Nephron (organoid): ENCODE results near the gene TEX53.

ENCODE experiments used
- H3K27ac Mint-ChIP-seq, 3 experiments: 2 replicates each; pipeline ENCODE4 v1.8.0; 2020; ENCODE audit warnings: mixed read lengths in 3 of 3, mild to moderate bottlenecking in 2 of 3, moderate library complexity in 1 of 3
- H3K27me3 Mint-ChIP-seq: 2 replicates; pipeline ENCODE4 v1.8.0; 2021; ENCODE audit warnings: low read depth, mild to moderate bottlenecking, moderate library complexity, mixed read lengths
- H3K36me3 Mint-ChIP-seq: 2 replicates; pipeline ENCODE4 v1.8.0; 2020; ENCODE audit warnings: low read depth, mixed read lengths
- H3K4me1 Mint-ChIP-seq: 2 replicates; pipeline ENCODE4 v1.8.0; 2020; ENCODE audit warnings: mixed read lengths
- H3K4me3 Mint-ChIP-seq, 3 experiments: 2 replicates each; pipeline ENCODE4 v1.8.0; 2020; ENCODE audit warnings: mild to moderate bottlenecking in 3 of 3, mixed read lengths in 3 of 3, moderate library complexity in 2 of 3
- H3K9me3 Mint-ChIP-seq: 2 replicates; pipeline ENCODE4 v1.8.0; 2020; ENCODE audit warnings: mixed read lengths
- TF ChIP-seq, protein P1 (sequence below), 3 experiments: fragments of 200-600 bp; sonication (generic); IDR thresholded peaks; one replicate each; pipeline ENCODE4 v1.5.0; 2021; ENCODE audit warnings: antibody characterized with exemption in 3 of 3; ENCODE audit not compliant: unreplicated experiment in 3 of 3

Gene TEX53

DNA sequence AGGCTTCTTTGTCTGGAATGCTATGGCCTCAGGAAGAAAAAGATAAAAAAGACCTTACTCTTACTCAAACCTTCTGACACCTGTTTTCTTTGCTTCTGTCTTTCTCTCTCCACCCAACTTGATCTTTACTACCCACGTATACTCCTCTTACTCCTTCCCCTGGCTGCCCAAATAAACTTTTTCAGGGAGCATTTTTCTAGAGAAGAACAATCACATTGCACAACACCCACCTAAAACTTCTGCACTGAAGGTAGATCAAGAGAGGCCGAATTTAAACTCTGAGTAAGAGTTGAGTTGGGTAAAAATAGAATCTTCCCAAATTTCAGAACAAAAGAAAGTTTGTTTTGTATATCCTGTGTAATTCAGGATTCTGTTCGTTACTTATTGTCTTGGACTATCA is 20.5 kb upstream of the TEX53 start:
- H3K4me3 Mint-ChIP-seq: no peak overlapping the region
- peaks cover 2% of the 10 kb centered on the region for H3K9me3 Mint-ChIP-seq
- TF ChIP-seq, protein P1, sequence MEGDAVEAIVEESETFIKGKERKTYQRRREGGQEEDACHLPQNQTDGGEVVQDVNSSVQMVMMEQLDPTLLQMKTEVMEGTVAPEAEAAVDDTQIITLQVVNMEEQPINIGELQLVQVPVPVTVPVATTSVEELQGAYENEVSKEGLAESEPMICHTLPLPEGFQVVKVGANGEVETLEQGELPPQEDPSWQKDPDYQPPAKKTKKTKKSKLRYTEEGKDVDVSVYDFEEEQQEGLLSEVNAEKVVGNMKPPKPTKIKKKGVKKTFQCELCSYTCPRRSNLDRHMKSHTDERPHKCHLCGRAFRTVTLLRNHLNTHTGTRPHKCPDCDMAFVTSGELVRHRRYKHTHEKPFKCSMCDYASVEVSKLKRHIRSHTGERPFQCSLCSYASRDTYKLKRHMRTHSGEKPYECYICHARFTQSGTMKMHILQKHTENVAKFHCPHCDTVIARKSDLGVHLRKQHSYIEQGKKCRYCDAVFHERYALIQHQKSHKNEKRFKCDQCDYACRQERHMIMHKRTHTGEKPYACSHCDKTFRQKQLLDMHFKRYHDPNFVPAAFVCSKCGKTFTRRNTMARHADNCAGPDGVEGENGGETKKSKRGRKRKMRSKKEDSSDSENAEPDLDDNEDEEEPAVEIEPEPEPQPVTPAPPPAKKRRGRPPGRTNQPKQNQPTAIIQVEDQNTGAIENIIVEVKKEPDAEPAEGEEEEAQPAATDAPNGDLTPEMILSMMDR (IDR thresholded peaks at IDR 0.05; ENCODE audit: unreplicated experiment in 3 of 3): no peak
- no peaks in the 10 kb centered on the region for H3K36me3 Mint-ChIP-seq
- peaks cover 25% of the 10 kb centered on the region for H3K4me1 Mint-ChIP-seq
- peaks cover 10% of the 10 kb centered on the region for H3K27me3 Mint-ChIP-seq
- H3K27ac Mint-ChIP-seq: peak overlapping the region in 1 of 3 experiments; percentile 79

DNA sequence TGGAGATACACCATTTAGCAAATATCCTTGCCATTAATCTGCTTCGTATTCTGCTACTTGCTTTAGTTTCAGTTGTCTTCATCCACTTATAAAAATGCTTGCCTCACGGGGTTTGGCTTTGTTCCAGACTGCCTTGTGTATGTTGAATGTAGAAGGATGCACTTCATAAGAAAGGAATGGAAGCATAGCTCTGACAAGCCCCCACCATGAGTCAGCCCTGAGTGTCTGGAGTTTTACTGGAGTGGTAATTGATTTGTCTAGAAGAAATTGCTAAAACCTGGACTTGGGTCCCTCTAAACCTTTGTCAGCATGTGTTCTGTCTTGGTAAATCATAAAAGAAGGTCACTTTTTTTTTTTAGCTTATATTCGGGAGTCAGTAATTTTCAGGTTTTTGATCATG is 19.8 kb upstream of the TEX53 start:
- TF ChIP-seq, protein P1 (IDR thresholded peaks at IDR 0.05; ENCODE audit: unreplicated experiment in 3 of 3): no peak
- H3K36me3 Mint-ChIP-seq: no peaks in the 10 kb centered on the region
- H3K4me3 Mint-ChIP-seq: peak overlapping the region in 1 of 3 experiments; percentile 5
- peak overlapping the region; percentile 30 to 79 (median 44) for H3K27ac Mint-ChIP-seq
- peaks cover 21% of the 10 kb centered on the region for H3K4me1 Mint-ChIP-seq
- H3K27me3 Mint-ChIP-seq: peaks cover 10% of the 10 kb centered on the region
- H3K9me3 Mint-ChIP-seq: peaks cover 2% of the 10 kb centered on the region

DNA sequence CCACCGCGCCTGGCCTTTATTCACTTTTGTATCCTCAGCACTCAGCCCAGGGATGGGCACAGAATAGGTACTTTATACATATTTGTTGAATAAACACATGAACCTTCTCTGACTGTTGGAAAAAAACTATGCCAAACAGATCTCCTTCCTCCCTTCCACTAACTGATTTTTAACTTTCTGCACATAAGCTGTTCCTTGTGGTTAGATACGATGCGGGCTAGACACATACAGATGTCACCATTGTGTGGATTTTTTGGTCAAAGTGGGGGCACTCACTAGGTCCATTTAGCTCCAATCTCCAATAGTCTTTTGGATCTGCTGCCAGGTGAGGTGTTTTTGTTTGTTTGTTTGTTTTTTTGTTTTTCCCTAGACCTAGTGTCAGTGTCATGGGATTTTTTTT is 19.3 kb upstream of the TEX53 start:
- Mint-ChIP-seq H3K4me3 (no peak overlapping the region), H3K36me3 (no peaks in the 10 kb centered on the region), H3K9me3 (peaks cover 2% of the 10 kb centered on the region), H3K27ac (peak overlapping the region in 2 of 3 experiments; percentile 30 to 48), H3K4me1 (peaks cover 21% of the 10 kb centered on the region), H3K27me3 (peaks cover 10% of the 10 kb centered on the region)
- TF ChIP-seq, protein P1 (IDR thresholded peaks at IDR 0.05; ENCODE audit: unreplicated experiment in 3 of 3): no peak

DNA sequence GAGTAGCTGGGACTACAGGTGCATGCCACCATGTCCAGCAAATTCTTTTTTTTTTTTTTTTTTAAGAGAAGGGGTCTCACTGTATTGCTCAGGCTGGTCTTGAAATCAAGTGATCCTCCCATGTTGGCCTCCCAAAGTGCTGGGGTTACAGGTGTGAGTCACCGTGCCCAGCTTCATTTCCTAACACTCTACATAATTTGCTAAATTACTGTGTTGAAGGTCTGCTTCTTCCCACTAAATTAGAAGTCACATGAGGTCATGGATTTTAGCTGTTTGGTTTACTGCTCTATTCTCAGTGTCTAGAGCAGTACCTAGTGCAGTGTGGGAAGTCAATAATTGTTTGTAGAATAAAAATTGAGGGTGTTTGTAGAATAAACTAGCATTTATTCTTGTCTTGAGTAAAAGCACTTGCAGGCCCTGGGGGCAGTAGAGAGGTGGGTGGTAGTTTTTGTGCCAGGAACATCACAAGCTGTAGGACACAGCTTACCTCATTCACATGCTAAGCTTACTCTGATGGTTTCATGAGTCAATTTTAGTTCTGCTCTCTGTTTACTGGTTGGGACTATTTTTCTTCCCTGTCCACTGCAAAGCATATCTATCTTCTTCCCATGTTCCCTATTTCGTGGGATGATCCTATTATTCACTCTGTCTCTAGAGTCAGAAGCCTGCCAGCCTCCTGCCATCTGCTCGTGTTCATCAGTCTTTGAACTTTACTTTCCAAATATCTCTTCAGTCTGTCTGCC is 17.4 kb upstream of the TEX53 start:
- Mint-ChIP-seq H3K9me3 (peaks cover 2% of the 10 kb centered on the region), H3K27ac (no peak overlapping the region), H3K4me1 (peaks cover 21% of the 10 kb centered on the region), H3K4me3 (no peak overlapping the region), H3K36me3 (no peaks in the 10 kb centered on the region), H3K27me3 (peaks cover 6% of the 10 kb centered on the region)
- TF ChIP-seq, protein P1 (IDR thresholded peaks at IDR 0.05; ENCODE audit: unreplicated experiment in 3 of 3): no peak

DNA sequence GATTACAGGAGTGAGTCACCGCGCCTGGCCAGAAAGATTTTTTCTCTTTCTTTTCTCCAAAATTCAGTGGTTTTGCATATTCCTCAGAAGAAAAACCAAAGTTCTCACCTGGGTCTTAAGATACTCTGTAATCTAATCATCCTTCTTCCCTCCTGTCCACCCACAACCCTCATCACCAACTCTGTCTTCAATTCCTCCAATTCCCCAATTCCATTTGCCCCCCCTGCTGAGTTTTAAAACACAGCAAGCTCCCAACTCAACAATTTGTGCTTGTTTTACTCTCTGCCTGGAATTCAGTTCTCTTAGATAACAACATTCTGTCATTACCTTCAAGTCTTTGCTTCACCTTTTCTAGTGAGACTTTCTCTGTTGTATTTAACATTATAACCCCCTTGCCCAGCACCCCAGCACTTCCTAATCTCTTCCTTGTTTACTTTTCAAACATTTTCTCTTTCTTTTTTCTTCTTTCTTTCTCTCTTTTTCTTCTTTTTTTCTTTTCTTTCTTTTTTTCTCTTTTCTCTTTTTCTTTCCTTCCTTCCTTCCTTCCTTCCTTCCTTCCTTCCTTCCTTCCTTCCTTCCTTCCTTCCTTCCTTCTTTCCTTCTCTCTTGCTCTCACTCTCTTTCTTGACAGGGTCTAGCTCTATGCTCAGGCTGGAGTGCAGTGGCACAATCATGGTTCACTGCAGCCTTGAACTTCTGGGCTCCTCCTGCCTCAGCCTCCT is 16.6 kb upstream of the TEX53 start:
- H3K4me3 Mint-ChIP-seq: no peak overlapping the region
- H3K9me3 Mint-ChIP-seq: peaks cover 2% of the 10 kb centered on the region
- peaks cover 17% of the 10 kb centered on the region for H3K4me1 Mint-ChIP-seq
- no peak overlapping the region for H3K27ac Mint-ChIP-seq
- peaks cover 6% of the 10 kb centered on the region for H3K27me3 Mint-ChIP-seq
- TF ChIP-seq, protein P1 (IDR thresholded peaks at IDR 0.05; ENCODE audit: unreplicated experiment in 3 of 3): no peak
- H3K36me3 Mint-ChIP-seq: no peaks in the 10 kb centered on the region
